IMR-90 (cell line): ENCODE results near the gene PPM1F. TPM values are rescaled to one million over a fixed set of nuclear protein-coding genes. Genes with fewer than 3 reads are reported as not detected.

ENCODE experiments used
- ATAC-seq: fragments of 200-7000 bp; cut with Tn5 transposase; 2 replicates; pipeline ENCODE4 v1.9.1; 2020; ENCODE audit warnings: low read depth, mild to moderate bottlenecking, moderate library complexity
- BruUV-seq: library from RNA; stranded (reverse); fragments of 400-500 nt; replicated peaks from 2 replicates; lab custom pipeline; 2021; lab: Mats Ljungman, UMichigan
- CTCF ChIA-PET: fragments of 300-600 bp; formaldehyde crosslinking; extraction: SDS; loops from one replicate; lab custom pipeline; 2021; ENCODE audit warnings: antibody characterized with exemption; lab: Yijun Ruan, JAX
- POLR2A ChIA-PET: fragments of 300-600 bp; sonication (Branson Sonifier 250); formaldehyde crosslinking; loops from one replicate; lab custom pipeline; 2022; ENCODE audit warnings: antibody characterized with exemption; ENCODE audit not compliant: unreplicated experiment; lab: Charles Lee
- DNase-seq: peaks from one replicate; pipeline ENCODE4 v3.0.0; 2013
- H2AFZ ChIP-seq: replicated peaks from 2 replicates; pipeline ENCODE3; 2013; ENCODE audit warnings: low read length, mild to moderate bottlenecking; ENCODE audit not compliant: poor library complexity
- H2AK5ac ChIP-seq: 2 replicates; pipeline ENCODE4 v1.6.1; 2013; ENCODE audit warnings: low read depth, low read length, inconsistent platforms
- H2AK9ac ChIP-seq: replicated peaks from 2 replicates; pipeline ENCODE3; 2013; ENCODE audit warnings: mild to moderate bottlenecking, low read depth, low read length, moderate library complexity; ENCODE audit not compliant: poor library complexity
- H2BK120ac ChIP-seq: 2 replicates; pipeline ENCODE4 v1.6.1; 2013; ENCODE audit warnings: low read depth, low read length, inconsistent platforms
- H2BK15ac ChIP-seq: 3 replicates; pipeline ENCODE4 v1.6.1; 2013; ENCODE audit warnings: low read depth, low read length, inconsistent platforms
- H2BK20ac ChIP-seq: 2 replicates; pipeline ENCODE4 v1.6.1; 2013; ENCODE audit warnings: low read depth, mild to moderate bottlenecking, inconsistent platforms, low read length, moderate library complexity
- H2BK5ac ChIP-seq: 2 replicates; pipeline ENCODE4 v1.6.1; 2013; ENCODE audit warnings: mild to moderate bottlenecking, low read depth, low read length, inconsistent platforms; ENCODE audit not compliant: poor library complexity, severe bottlenecking
- H3K14ac ChIP-seq: replicated peaks from 2 replicates; pipeline ENCODE4 v1.6.1; 2013; ENCODE audit warnings: low read depth, low read length, inconsistent platforms
- H3K18ac ChIP-seq: 2 replicates; pipeline ENCODE4 v1.6.1; 2013; ENCODE audit warnings: low read depth, low read length, control low read depth
- H3K23ac ChIP-seq: 2 replicates; pipeline ENCODE4 v1.6.1; 2013; ENCODE audit warnings: low read depth, low read length, inconsistent platforms
- H3K27ac ChIP-seq: 2 replicates; pipeline ENCODE4 v1.5.1; 2013; ENCODE audit warnings: mild to moderate bottlenecking, control low read depth, low read length; ENCODE audit not compliant: insufficient read depth
- H3K27me3 ChIP-seq: 2 replicates; pipeline ENCODE4 v1.6.1; 2013; ENCODE audit warnings: low read length; ENCODE audit not compliant: control insufficient read depth, insufficient read depth
- H3K36me3 ChIP-seq: 2 replicates; pipeline ENCODE4 v1.6.1; 2013; ENCODE audit warnings: low read length, mixed read lengths; ENCODE audit not compliant: control insufficient read depth, insufficient read depth
- H3K4ac ChIP-seq: 2 replicates; pipeline ENCODE4 v1.6.1; 2013; ENCODE audit warnings: low read depth, low read length, inconsistent platforms
- H3K4me1 ChIP-seq: 2 replicates; pipeline ENCODE4 v1.6.1; 2013; ENCODE audit warnings: low read length, mixed read lengths; ENCODE audit not compliant: control insufficient read depth, insufficient read depth
- H3K4me2 ChIP-seq: 2 replicates; pipeline ENCODE4 v1.6.1; 2013; ENCODE audit warnings: low read depth, mild to moderate bottlenecking, control low read depth, low read length, moderate library complexity
- H3K4me3 ChIP-seq: 2 replicates; pipeline ENCODE4 v1.5.1; 2013; ENCODE audit warnings: low read depth, mild to moderate bottlenecking, control low read depth, low read length, moderate library complexity; ENCODE audit not compliant: insufficient read depth
- H3K56ac ChIP-seq: 2 replicates; pipeline ENCODE4 v1.6.1; 2013; ENCODE audit warnings: low read length, inconsistent platforms; ENCODE audit not compliant: insufficient read depth; ENCODE audit errors: extremely low read depth
- H3K79me1 ChIP-seq, 2 experiments: 2 replicates each; pipeline ENCODE4 v1.6.1; 2013; ENCODE audit warnings: low read length in 2 of 2, inconsistent platforms in 1 of 2, low read depth in 1 of 2
- H3K9ac ChIP-seq: 2 replicates; pipeline ENCODE4 v1.6.1; 2013; ENCODE audit warnings: low read depth, low read length, control low read depth
- H3K9me1 ChIP-seq: 2 replicates; pipeline ENCODE4 v1.6.1; 2013; ENCODE audit warnings: low read length, inconsistent platforms; ENCODE audit not compliant: insufficient read depth
- H3K9me3 ChIP-seq: 2 replicates; pipeline ENCODE4 v1.6.1; 2013; ENCODE audit warnings: low read length; ENCODE audit not compliant: control insufficient read depth, insufficient read depth
- H4K20me1 ChIP-seq: 2 replicates; pipeline ENCODE4 v1.6.1; 2013; ENCODE audit warnings: low read length, inconsistent platforms; ENCODE audit not compliant: insufficient read depth
- H4K5ac ChIP-seq: 2 replicates; pipeline ENCODE4 v1.6.1; 2013; ENCODE audit warnings: mild to moderate bottlenecking, low read depth, low read length, control low read depth
- H4K8ac ChIP-seq, 2 experiments: 2 replicates each; pipeline ENCODE4 v1.6.1; 2013; ENCODE audit warnings: low read depth in 2 of 2, low read length in 2 of 2, control low read depth in 1 of 2, inconsistent platforms in 1 of 2
- H4K91ac ChIP-seq: 2 replicates; pipeline ENCODE4 v1.6.1; 2013; ENCODE audit warnings: low read depth, low read length, inconsistent platforms; ENCODE audit not compliant: insufficient read depth
- BHLHE40 ChIP-seq: fragments of 150-350 bp; IDR thresholded peaks from 2 replicates; pipeline ENCODE4 v1.6.1; 2016; ENCODE audit warnings: mild to moderate bottlenecking, low read depth, low read length
- ELK1 ChIP-seq: fragments of 150-350 bp; IDR thresholded peaks from 2 replicates; pipeline ENCODE4 v1.6.1; 2016; ENCODE audit warnings: low read depth, mild to moderate bottlenecking, low read length, moderate library complexity, borderline replicate concordance
- FOS ChIP-seq: fragments of 150-350 bp; IDR thresholded peaks from 2 replicates; pipeline ENCODE4 v1.6.1; 2016; ENCODE audit warnings: low read depth, low read length
- MAZ ChIP-seq: IDR thresholded peaks from 2 replicates; pipeline ENCODE4 v1.6.1; 2012; ENCODE audit warnings: low read depth, mild to moderate bottlenecking, low read length, improper control_type of control experiment, moderate library complexity, borderline replicate concordance
- MXI1 ChIP-seq: IDR thresholded peaks from 2 replicates; pipeline ENCODE4 v1.6.1; 2012; ENCODE audit warnings: low read depth, mild to moderate bottlenecking, low read length, moderate library complexity, borderline replicate concordance
- RAD21 ChIP-seq: IDR thresholded peaks from 2 replicates; pipeline ENCODE4 v1.6.1; 2012; ENCODE audit warnings: low read length, improper control_type of control experiment
- RCOR1 ChIP-seq: IDR thresholded peaks from 2 replicates; pipeline ENCODE4 v1.6.1; 2012; ENCODE audit warnings: mild to moderate bottlenecking, low read length, improper control_type of control experiment; ENCODE audit not compliant: insufficient replicate concordance
- WGBS, 2 experiments: methylation state at CpG; one replicate each; pipeline versions ENCODE4 v1.1.5 to v1.1.7; 2013; ENCODE audit warnings: missing lambda C conversion rate in 2 of 2; ENCODE audit not compliant: insufficient read length in 1 of 2; ENCODE audit errors: extremely low coverage in 2 of 2; 5-methylcytosine and 5-hydroxymethylcytosine counted together
- dilution Hi-C: fragments of 300-500 bp; cut with HindIII; formaldehyde crosslinking; loops from one replicate; pipeline ENCODE4 v1.14.3; 2018; ENCODE audit warnings: low sequenced_read_pairs; ENCODE audit not compliant: unreplicated experiment
- in situ Hi-C: fragments of 300-500 bp; cut with MboI; formaldehyde crosslinking; loops from 3 replicates; pipeline ENCODE4 v1.14.3; 2019; ENCODE audit warnings: low sequenced_read_pairs, inconsistent platforms, mixed read lengths
- intact Hi-C: fragments of 100-400 bp; cut with micrococcal nuclease; formaldehyde crosslinking; loops from 2 replicates; pipeline ENCODE4 v1.10.0; 2022
- polyA plus RNA-seq, 3 experiments: library from polyadenylated mRNA; depleted of rRNA; stranded (reverse); fragments of >200 nt; gene quantifications; 2 replicates each; pipeline ENCODE4 v1.2.3, GENCODE V29; 2012; ENCODE audit warnings: low replicate concordance in 1 of 3
- total RNA-seq: library from RNA; depleted of rRNA; stranded (reverse); fragments of >200 nt; gene quantifications from 2 replicates; pipeline ENCODE4 v1.2.3, GENCODE V29; 2012

Gene PPM1F
- total and polyA plus RNA-seq, 2 of the 4 experiments (the other 2 are of a cell fraction): 20.8 to 30.3 TPM

GRCh38 chr22:21966643-21967516 is 14.2 kb upstream of the PPM1F start (continued):
- no peak for TF ChIP-seq FOS

- Histone ChIP-seq H3K9ac (no peak overlapping the region), H3K79me1 (0 out of 4 replicates have a peak, but pooled peaks cover 0 to 5% of the 10 kb centered on the region in 2 experiments), H2AK9ac (no peak overlapping the region), H4K91ac (no peak overlapping the region), H3K4me3 (no peak overlapping the region), H4K8ac (no peak overlapping the region), H2AFZ (no peak overlapping the region), H3K27ac (no peak overlapping the region), H4K20me1 (no peaks in the 10 kb centered on the region), H3K4me1 (no peaks in the 10 kb centered on the region), H2AK5ac (no peak overlapping the region), H2BK15ac (no peak overlapping the region), H3K4me2 (no peak overlapping the region), H3K56ac (no peak overlapping the region), H4K5ac (no peak overlapping the region), H2BK20ac (no peak overlapping the region), H2BK120ac (no peak overlapping the region), H3K23ac (no peak overlapping the region), H3K9me1 (no peaks in the 10 kb centered on the region), H3K14ac (no peak overlapping the region), H3K4ac (no peak overlapping the region), H2BK5ac (no peak overlapping the region), H3K18ac (no peak overlapping the region), H3K36me3 (peaks cover 88% of the 10 kb centered on the region), H3K27me3 (no peaks in the 10 kb centered on the region), H3K9me3 (no peaks in the 10 kb centered on the region)
- intact Hi-C loops: no loop called here
- dilution Hi-C loops: no loop called here
- no CpG with 5 or more reads among the region's 6 CpGs for WGBS, 2 experiments
- no peak for TF ChIP-seq BHLHE40
- TF ChIP-seq MXI1: no peak
- no peak for TF ChIP-seq RAD21
- TF ChIP-seq MAZ: no peak
- no peak for TF ChIP-seq RCOR1
- no peak for TF ChIP-seq ELK1
- DNase-seq: no peak
- no TSS peak for BruUV-seq
- in situ Hi-C loops: no loop called here
- ChIA-PET POLR2A (no interaction called here), CTCF (no interaction called here)
- no peak for ATAC-seq
These were observed 13.2 kb upstream of the PPM1F start for GRCh38 chr22:21965762-21966288.
